ENCODE measurements around the gene FUOM. TPM values are rescaled to one million over a fixed set of nuclear protein-coding genes. Genes with fewer than 3 reads are reported as not detected.

FUOM gene
- total and polyA plus RNA-seq, 9 of the 15 experiments (the other 6 are each of a cell fraction or from before 2014, with no cell fraction given) = 1.8 to 96.1 (median 27.0) TPM

- no peak for TF ChIP-seq ARID3A (IDR thresholded peaks at IDR 0.05; ENCODE audit: borderline replicate concordance, low read depth, low read length)
- TF ChIP-seq HNRNPL (IDR thresholded peaks at IDR 0.05; ENCODE audit: low read depth, low read length) = no peak
- no peak for TF ChIP-seq PRDM10 (IDR thresholded peaks at IDR 0.05; ENCODE audit: partially characterized antibody)
- no peak for TF ChIP-seq SPI1 (IDR thresholded peaks at IDR 0.05; ENCODE audit: borderline replicate concordance, low read depth, low read length)
- TF ChIP-seq PCBP2 (IDR thresholded peaks at IDR 0.05; ENCODE audit: low read depth, low read length, poor library complexity, severe bottlenecking) = no peak
- no peak for TF ChIP-seq EHMT2 (IDR thresholded peaks at IDR 0.05)
Observed at GRCh38 chr10:133346413-133346812, 11.4 kb downstream of the FUOM start (continued).

All from K562 (cell line).